Stimulated activated naive B cell treated with anti-CD40 and anti-IgM and Interleukin-4, amounts not matched to agents 10 μg/mL and 1 μg/mL and 100 μg/mL, for 72 hours (primary cell): ENCODE measurements around the gene RPN2.

ENCODE experiments used
- ATAC-seq, 2 donors: fragments of 150-1000 bp; cut with Tn5 transposase; replicated peaks; 2 replicates each; pipeline ENCODE4 v1.10.0; 2021; ENCODE audit warnings: moderate library complexity in 1 of 2
- DNase-seq: peaks from one replicate; pipeline ENCODE4 v3.0.0; 2021
- H3K27ac Mint-ChIP-seq: one replicate; pipeline ENCODE4 v1.8.0; 2022; ENCODE audit warnings: mild to moderate bottlenecking, mixed read lengths
- H3K27me3 Mint-ChIP-seq, 2 donors: one replicate each; pipeline ENCODE4 v1.8.0; 2022; ENCODE audit warnings: mixed read lengths in 2 of 2
- H3K36me3 Mint-ChIP-seq, 2 donors: one replicate each; pipeline ENCODE4 v1.8.0; 2022; ENCODE audit warnings: mixed read lengths in 2 of 2, mild to moderate bottlenecking in 1 of 2
- H3K4me1 Mint-ChIP-seq, 2 donors: one replicate each; pipeline ENCODE4 v1.8.0; 2022; ENCODE audit warnings: mixed read lengths in 2 of 2, mild to moderate bottlenecking in 1 of 2
- H3K4me3 Mint-ChIP-seq, 2 donors: one replicate each; pipeline ENCODE4 v1.8.0; 2022; ENCODE audit warnings: mild to moderate bottlenecking in 2 of 2, mixed read lengths in 2 of 2, moderate library complexity in 1 of 2
- H3K9me3 Mint-ChIP-seq, 2 donors: one replicate each; pipeline ENCODE4 v1.8.0; 2022; ENCODE audit warnings: mixed read lengths in 2 of 2, mild to moderate bottlenecking in 1 of 2

RPN2 gene

GRCh38 chr20:37247547-37247946, 68.4 kb downstream of the RPN2 start:
- peaks cover 12 to 39% of the 10 kb centered on the region in 2 donors for H3K36me3 Mint-ChIP-seq
- ATAC-seq (no peak), DNase-seq (no peak)
- no peaks in the 10 kb centered on the region for H3K27me3 Mint-ChIP-seq
- H3K4me3 Mint-ChIP-seq = no peak overlapping the region
- H3K4me1 Mint-ChIP-seq = peaks cover 0 to 2% of the 10 kb centered on the region in 2 donors
- no peak overlapping the region for H3K27ac Mint-ChIP-seq
- H3K9me3 Mint-ChIP-seq = peaks cover 0 to 3% of the 10 kb centered on the region in 2 donors

GRCh38 chr20:37249304-37249703, 70.2 kb downstream of the RPN2 start:
- H3K27ac Mint-ChIP-seq = no peak overlapping the region
- no peak for DNase-seq

GRCh38 chr20:37251825-37252477, 72.8 kb downstream of the RPN2 start:
- ATAC-seq (no peak), DNase-seq (no peak)
- Mint-ChIP-seq H3K27me3 (no peaks in the 10 kb centered on the region), H3K4me1 (peaks cover 0 to 5% of the 10 kb centered on the region in 2 donors), H3K9me3 (peaks cover 0 to 3% of the 10 kb centered on the region in 2 donors), H3K4me3 (no peak overlapping the region), H3K27ac (no peak overlapping the region), H3K36me3 (peaks cover 5 to 16% of the 10 kb centered on the region in 2 donors)

More at GRCh38 chr20:37249304-37249703, 70.2 kb downstream of the RPN2 start:
- Mint-ChIP-seq H3K4me3 (no peak overlapping the region), H3K27me3 (no peaks in the 10 kb centered on the region), H3K9me3 (peaks cover 0 to 3% of the 10 kb centered on the region in 2 donors), H3K36me3 (peaks cover 7 to 26% of the 10 kb centered on the region in 2 donors), H3K4me1 (peaks cover 0 to 5% of the 10 kb centered on the region in 2 donors)
- ATAC-seq = no peak

GRCh38 chr20:37253087-37253486, 74.0 kb downstream of the RPN2 start:
- no peak for ATAC-seq
- peaks cover 0 to 3% of the 10 kb centered on the region in 2 donors for H3K9me3 Mint-ChIP-seq
- DNase-seq = no peak
- peaks cover 5 to 12% of the 10 kb centered on the region in 2 donors for H3K36me3 Mint-ChIP-seq
- no peak overlapping the region for H3K4me3 Mint-ChIP-seq
- H3K4me1 Mint-ChIP-seq = peaks cover 0 to 5% of the 10 kb centered on the region in 2 donors
- peaks cover 0 to under 1% of the 10 kb centered on the region in 2 donors for H3K27me3 Mint-ChIP-seq
- H3K27ac Mint-ChIP-seq = no peak overlapping the region

GRCh38 chr20:37254114-37254878, 75.2 kb downstream of the RPN2 start:
- H3K4me1 Mint-ChIP-seq = peaks cover 0 to 5% of the 10 kb centered on the region in 2 donors
- no peak overlapping the region for H3K4me3 Mint-ChIP-seq
- ATAC-seq (peak; percentile 33 to 62), DNase-seq (no peak)
- H3K27ac Mint-ChIP-seq = no peak overlapping the region
- H3K27me3 Mint-ChIP-seq = peaks cover 3 to 7% of the 10 kb centered on the region in 2 donors
- no peaks in the 10 kb centered on the region for H3K9me3 Mint-ChIP-seq
- peaks cover 0 to 5% of the 10 kb centered on the region in 2 donors for H3K36me3 Mint-ChIP-seq

- Mint-ChIP-seq H3K9me3 (no peaks in the 10 kb centered on the region), H3K4me1 (peaks cover 0 to 3% of the 10 kb centered on the region in 2 donors), H3K27ac (no peak overlapping the region), H3K4me3 (no peak overlapping the region), H3K27me3 (peaks cover 11 to 19% of the 10 kb centered on the region in 2 donors), H3K36me3 (no peaks in the 10 kb centered on the region)
- no peak for DNase-seq
- ATAC-seq = no peak
Measured at GRCh38 chr20:37256286-37256685, 77.2 kb downstream of the RPN2 start.

GRCh38 chr20:37257530-37257929, 78.4 kb downstream of the RPN2 start:
- no peak for DNase-seq
- peaks cover 15 to 26% of the 10 kb centered on the region in 2 donors for H3K27me3 Mint-ChIP-seq
- no peak overlapping the region for H3K27ac Mint-ChIP-seq
- H3K36me3 Mint-ChIP-seq = no peaks in the 10 kb centered on the region
- peaks cover 0 to 3% of the 10 kb centered on the region in 2 donors for H3K4me1 Mint-ChIP-seq
- no peak overlapping the region for H3K4me3 Mint-ChIP-seq
- no peak for ATAC-seq
- H3K9me3 Mint-ChIP-seq = no peaks in the 10 kb centered on the region

- Mint-ChIP-seq H3K4me3 (no peak overlapping the region), H3K9me3 (no peaks in the 10 kb centered on the region), H3K36me3 (no peaks in the 10 kb centered on the region), H3K27me3 (peaks cover 17 to 28% of the 10 kb centered on the region in 2 donors), H3K27ac (peak overlapping the region; percentile 25), H3K4me1 (peaks cover 0 to 3% of the 10 kb centered on the region in 2 donors)
- no peak for ATAC-seq
- DNase-seq = no peak
Measured at GRCh38 chr20:37257988-37258387, 78.9 kb downstream of the RPN2 start.

GRCh38 chr20:37259031-37259430, 79.9 kb downstream of the RPN2 start:
- Mint-ChIP-seq H3K27me3 (peaks cover 17 to 28% of the 10 kb centered on the region in 2 donors), H3K4me3 (no peak overlapping the region), H3K27ac (no peak overlapping the region), H3K36me3 (no peaks in the 10 kb centered on the region), H3K9me3 (no peaks in the 10 kb centered on the region), H3K4me1 (peaks cover 0 to 2% of the 10 kb centered on the region in 2 donors)
- no peak for ATAC-seq
- no peak for DNase-seq

- Mint-ChIP-seq H3K27me3 (peaks cover 17 to 28% of the 10 kb centered on the region in 2 donors), H3K27ac (no peak overlapping the region), H3K9me3 (no peaks in the 10 kb centered on the region), H3K4me3 (no peak overlapping the region), H3K36me3 (no peaks in the 10 kb centered on the region), H3K4me1 (peaks cover 0 to 4% of the 10 kb centered on the region in 2 donors)
- ATAC-seq (no peak), DNase-seq (no peak)
Measured at GRCh38 chr20:37259865-37260264, 80.7 kb downstream of the RPN2 start.

GRCh38 chr20:37260923-37261322, 81.8 kb downstream of the RPN2 start:
- DNase-seq (no peak), ATAC-seq (no peak)
- H3K36me3 Mint-ChIP-seq = no peaks in the 10 kb centered on the region
- peaks cover 17 to 28% of the 10 kb centered on the region in 2 donors for H3K27me3 Mint-ChIP-seq
- no peak overlapping the region for H3K4me3 Mint-ChIP-seq
- H3K27ac Mint-ChIP-seq = no peak overlapping the region
- H3K9me3 Mint-ChIP-seq = no peaks in the 10 kb centered on the region
- H3K4me1 Mint-ChIP-seq = peaks cover 0 to 6% of the 10 kb centered on the region in 2 donors

- Mint-ChIP-seq H3K4me3 (no peak within 1 kb of the TSS), H3K9me3 (no peaks in the 10 kb centered on the region), H3K27me3 (peaks cover 17 to 28% of the 10 kb centered on the region in 2 donors), H3K27ac (no peak within 1 kb of the TSS), H3K36me3 (no peaks in the 10 kb centered on the region), H3K4me1 (peaks cover 0 to 6% of the 10 kb centered on the region in 2 donors)
- ATAC-seq = no peak
- no peak for DNase-seq
Measured at GRCh38 chr20:37261714-37262113, 82.6 kb downstream of the RPN2 start, which contains the start of gene GHRH. Gene GHRH (minus strand): TSS chr20:37261814. CDS start chr20:37256889, 4,925 bp downstream.

- no peak for DNase-seq
- Mint-ChIP-seq H3K4me3 (no peak overlapping the region), H3K27me3 (peaks cover 17 to 28% of the 10 kb centered on the region in 2 donors), H3K27ac (no peak overlapping the region), H3K4me1 (peaks cover 0 to 6% of the 10 kb centered on the region in 2 donors), H3K36me3 (no peaks in the 10 kb centered on the region), H3K9me3 (no peaks in the 10 kb centered on the region)
- no peak for ATAC-seq
Measured at GRCh38 chr20:37262505-37262904, 83.4 kb downstream of the RPN2 start.

- H3K36me3 Mint-ChIP-seq = no peaks in the 10 kb centered on the region
- H3K9me3 Mint-ChIP-seq = no peaks in the 10 kb centered on the region
- H3K4me3 Mint-ChIP-seq = no peak overlapping the region
- no peak overlapping the region for H3K27ac Mint-ChIP-seq
- H3K4me1 Mint-ChIP-seq = peaks cover 0 to 6% of the 10 kb centered on the region in 2 donors
- ATAC-seq = no peak
- H3K27me3 Mint-ChIP-seq = peaks cover 17 to 25% of the 10 kb centered on the region in 2 donors
- no peak for DNase-seq
Measured at GRCh38 chr20:37263686-37264085, 84.6 kb downstream of the RPN2 start.
